Activated CD4-positive, CD25-positive, alpha-beta regulatory T cell treated with anti-CD3 and anti-CD28 coated beads, Interleukin-2, amount 50 U/mL, for 72 hours (primary cell): ENCODE results near the gene C1orf159.
"Not testable (repeated sequence)": the region's sequence is repeated elsewhere in the genome, so short reads cannot be mapped to it uniquely, and the experiment has no call there.

Source experiments
- DNase-seq: peaks from one replicate; pipeline ENCODE4 v3.0.0; 2021

C1orf159 gene

GRCh38 chr1:1079408-1080121 lies 36.3 kb downstream of the C1orf159 start:
- peak; percentile 41 for DNase-seq

- not testable (repeated sequence) for DNase-seq
These were observed 38.5 kb downstream of the C1orf159 start for GRCh38 chr1:1077396-1077795.

- peak; percentile 32 for DNase-seq
These were observed 40.5 kb downstream of the C1orf159 start for GRCh38 chr1:1075148-1075935.

- DNase-seq, result peak; percentile 23
These were observed 41.2 kb downstream of the C1orf159 start for GRCh38 chr1:1074631-1075147.

GRCh38 chr1:1073743-1074587 lies 41.9 kb downstream of the C1orf159 start, which contains the start of gene RNF223:
Gene RNF223, minus strand, starts transcription at chr1:1074306. Its CDS starts 1,740 bp downstream, at chr1:1072566.
- DNase-seq, result no peak

GRCh38 chr1:1072849-1073742 lies 42.8 kb downstream of the C1orf159 start:
- no peak for DNase-seq

GRCh38 chr1:1072299-1072848 lies 43.5 kb downstream of the C1orf159 start:
- DNase-seq, result no peak

- DNase-seq, result no peak
These were observed 44.2 kb downstream of the C1orf159 start for GRCh38 chr1:1071486-1072298.

- DNase-seq, result no peak
These were observed 45.9 kb downstream of the C1orf159 start for GRCh38 chr1:1069711-1070676.

- peak; percentile 96 for DNase-seq
These were observed 46.7 kb downstream of the C1orf159 start for GRCh38 chr1:1069056-1069710.

GRCh38 chr1:1068517-1069055 lies 47.3 kb downstream of the C1orf159 start:
- peak; percentile 58 for DNase-seq

GRCh38 chr1:1067860-1068516 lies 47.9 kb downstream of the C1orf159 start:
- DNase-seq, result no peak

- no peak for DNase-seq
These were observed 48.5 kb downstream of the C1orf159 start for GRCh38 chr1:1067284-1067859.

- DNase-seq, result no peak
These were observed 49.2 kb downstream of the C1orf159 start for GRCh38 chr1:1066403-1067283.

- DNase-seq, result not testable (repeated sequence)
These were observed 50.0 kb downstream of the C1orf159 start for GRCh38 chr1:1065940-1066304.

- DNase-seq, result no peak
These were observed 50.5 kb downstream of the C1orf159 start for GRCh38 chr1:1065265-1065939.
